Epithelial cell of proximal tubule (primary cell): ENCODE measurements around the gene MAST4. TPM values are rescaled to one million over a fixed set of nuclear protein-coding genes. Genes with fewer than 3 reads are reported as not detected.

Experiments
- DNase-seq: peaks from one replicate; pipeline ENCODE4 v3.0.0-alpha.2; 2011; ENCODE audit warnings: low read depth
- H3K4me3 ChIP-seq: 2 replicates; pipeline ENCODE4 v1.5.1; 2011; ENCODE audit warnings: low read depth, mild to moderate bottlenecking, low read length
- CTCF ChIP-seq: conservative IDR thresholded peaks from 2 replicates; pipeline ENCODE4 v1.5.1; 2012; ENCODE audit warnings: low read depth, mild to moderate bottlenecking, low read length
- total RNA-seq: library from RNA; depleted of rRNA; stranded (reverse); fragments of >200 nt; gene quantifications from 2 replicates; pipeline ENCODE4 v1.2.3, GENCODE V29; 2015

The MAST4 gene
- total RNA-seq, 1 donor from 2014 or later, result 17.3 TPM

GRCh38 chr5:66642538-66642937 lies 46.3 kb downstream of the MAST4 start:
- no peak for DNase-seq
- no peak for TF ChIP-seq CTCF
- no peak overlapping the region for H3K4me3 ChIP-seq

- no peak for TF ChIP-seq CTCF
- DNase-seq, result no peak
- no peak overlapping the region for H3K4me3 ChIP-seq
These were observed 47.2 kb downstream of the MAST4 start for GRCh38 chr5:66643387-66643786.

GRCh38 chr5:66644111-66644510 lies 47.9 kb downstream of the MAST4 start:
- no peak for DNase-seq
- no peak overlapping the region for H3K4me3 ChIP-seq
- no peak for TF ChIP-seq CTCF

- no peak for TF ChIP-seq CTCF
- H3K4me3 ChIP-seq, result no peak overlapping the region
- no peak for DNase-seq
These were observed 48.8 kb downstream of the MAST4 start for GRCh38 chr5:66645039-66645438.

- no peak for DNase-seq
- H3K4me3 ChIP-seq, result no peak overlapping the region
- no peak for TF ChIP-seq CTCF
These were observed 50.4 kb downstream of the MAST4 start for GRCh38 chr5:66646570-66646969.

GRCh38 chr5:66647146-66647856 lies 51.1 kb downstream of the MAST4 start:
- DNase-seq, result no peak
- no peak for TF ChIP-seq CTCF
- no peak overlapping the region for H3K4me3 ChIP-seq

GRCh38 chr5:66652818-66653217 lies 56.6 kb downstream of the MAST4 start:
- no peak for DNase-seq
- no peak overlapping the region for H3K4me3 ChIP-seq
- TF ChIP-seq CTCF, result no peak
